H7 (cell line): ENCODE data around the gene TMEM132D. TPM values are rescaled to one million over a fixed set of nuclear protein-coding genes. Genes with fewer than 3 reads are reported as not detected.

Experiments
- DNase-seq: peaks from one replicate; pipeline ENCODE4 v3.0.0; 2012
- H3K27me3 ChIP-seq: 2 replicates; pipeline ENCODE4 v1.6.0; 2011; ENCODE audit warnings: mild to moderate bottlenecking, low read length; ENCODE audit not compliant: control insufficient read depth, insufficient read depth
- H3K36me3 ChIP-seq: replicated peaks from 2 replicates; pipeline ENCODE4 v1.5.1; 2011; ENCODE audit warnings: low read length; ENCODE audit not compliant: control insufficient read depth, insufficient read depth
- H3K4me3 ChIP-seq: 2 replicates; pipeline ENCODE4 v1.5.1; 2011; ENCODE audit warnings: low read depth, mild to moderate bottlenecking, control low read depth, low read length, moderate library complexity; ENCODE audit not compliant: insufficient read depth
- total RNA-seq: library from RNA; depleted of rRNA; stranded (reverse); fragments of >200 nt; shearing (Covaris generic); gene quantifications from 2 replicates; pipeline ENCODE4 v1.2.3, GENCODE V29; 2014

TMEM132D gene
- total RNA-seq, 1 experiment from 2014 or later, result 13.0 TPM

DNA sequence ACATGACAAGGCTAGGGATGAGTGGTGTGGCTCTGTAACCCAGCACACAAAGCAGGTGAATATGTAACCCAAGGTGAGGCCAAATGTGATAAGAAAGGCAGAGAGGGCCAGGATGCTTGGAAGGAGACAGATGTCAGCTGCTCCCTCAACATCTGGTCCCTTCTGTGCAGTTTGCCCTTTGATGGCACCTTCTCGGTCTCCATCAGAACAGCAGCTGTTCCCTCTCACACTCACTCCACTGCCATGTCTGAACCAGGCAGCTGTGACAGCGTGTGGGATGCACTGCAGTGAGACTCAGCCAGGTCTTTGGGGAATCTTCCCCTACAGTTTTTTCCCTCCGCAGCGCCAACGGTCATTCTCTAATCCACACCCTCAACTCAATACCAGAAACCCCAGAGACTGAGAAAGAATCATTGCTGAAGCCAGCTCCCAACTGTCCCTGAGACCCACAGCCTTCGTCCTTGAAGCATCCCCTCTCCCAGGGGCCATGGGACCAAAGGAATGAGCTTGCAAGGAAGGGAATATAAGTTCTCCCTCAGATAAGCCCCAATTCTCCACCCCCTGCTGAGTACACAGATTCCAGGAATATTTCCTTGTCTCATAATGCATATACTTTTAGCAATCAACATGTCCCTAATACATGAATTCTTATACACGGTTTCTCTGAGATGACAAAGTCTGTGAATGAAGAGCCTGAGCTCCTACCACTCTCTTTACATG lies 820.5 kb downstream of the TMEM132D start:
- no peak for DNase-seq
- no peaks in the 10 kb centered on the region for H3K36me3 ChIP-seq
- H3K4me3 ChIP-seq, result no peak overlapping the region
- no peaks in the 10 kb centered on the region for H3K27me3 ChIP-seq

DNA sequence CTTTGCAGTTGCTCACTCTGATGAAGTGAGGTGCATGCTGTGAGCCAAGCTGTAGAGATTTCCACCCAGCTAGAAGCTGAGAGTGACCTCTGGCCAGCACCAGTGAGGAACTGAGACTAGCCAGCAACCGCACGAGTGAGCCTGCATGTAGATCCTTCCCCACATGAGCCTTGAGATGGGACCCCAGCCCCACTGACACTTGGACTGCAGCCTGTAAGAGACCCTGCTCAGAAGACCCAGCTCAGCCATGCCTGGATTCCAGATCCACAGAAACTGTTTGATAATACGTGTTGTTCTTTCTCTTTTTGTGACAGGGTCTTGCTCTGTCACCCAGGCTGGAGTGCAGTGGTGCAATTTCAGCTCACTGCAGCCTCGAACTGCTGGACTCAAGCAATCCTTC lies 821.4 kb downstream of the TMEM132D start:
- no peaks in the 10 kb centered on the region for H3K36me3 ChIP-seq
- H3K4me3 ChIP-seq, result no peak overlapping the region
- DNase-seq, result no peak
- H3K27me3 ChIP-seq, result no peaks in the 10 kb centered on the region

DNA sequence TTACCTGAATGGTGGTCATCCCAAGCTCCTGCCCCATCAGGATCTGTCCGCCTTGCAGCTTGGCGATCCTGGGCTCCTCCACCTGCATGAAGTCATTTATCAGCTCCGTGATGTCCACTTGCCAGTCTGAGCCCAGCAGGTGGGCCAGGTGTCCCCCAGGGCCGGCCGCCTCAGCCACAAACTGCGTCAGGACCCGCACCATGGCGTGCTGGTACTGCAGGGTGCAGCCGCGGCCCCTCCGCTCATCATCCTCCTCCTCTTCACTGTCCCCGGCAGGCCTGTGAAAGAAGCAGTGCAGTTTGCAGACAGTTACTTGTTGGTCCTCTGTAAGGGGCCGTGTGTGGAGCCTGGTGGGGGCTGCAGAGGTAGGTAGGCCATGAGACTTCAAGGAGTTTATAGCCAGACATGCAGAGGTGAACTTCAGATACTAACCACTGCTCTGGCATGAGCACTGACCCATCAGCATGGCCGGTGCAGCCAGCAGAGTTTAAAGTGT lies 822.0 kb downstream of the TMEM132D start:
- Histone ChIP-seq H3K27me3 (no peaks in the 10 kb centered on the region), H3K4me3 (no peak overlapping the region), H3K36me3 (no peaks in the 10 kb centered on the region)
- DNase-seq, result no peak

GRCh38 chr12:129080821-129081220 lies 823.0 kb downstream of the TMEM132D start:
- Histone ChIP-seq H3K4me3 (no peak overlapping the region), H3K27me3 (no peaks in the 10 kb centered on the region), H3K36me3 (no peaks in the 10 kb centered on the region)
- no peak for DNase-seq

GRCh38 chr12:129080391-129080790 lies 823.4 kb downstream of the TMEM132D start:
- Histone ChIP-seq H3K4me3 (no peak overlapping the region), H3K27me3 (no peaks in the 10 kb centered on the region), H3K36me3 (no peaks in the 10 kb centered on the region)
- DNase-seq, result no peak

DNA sequence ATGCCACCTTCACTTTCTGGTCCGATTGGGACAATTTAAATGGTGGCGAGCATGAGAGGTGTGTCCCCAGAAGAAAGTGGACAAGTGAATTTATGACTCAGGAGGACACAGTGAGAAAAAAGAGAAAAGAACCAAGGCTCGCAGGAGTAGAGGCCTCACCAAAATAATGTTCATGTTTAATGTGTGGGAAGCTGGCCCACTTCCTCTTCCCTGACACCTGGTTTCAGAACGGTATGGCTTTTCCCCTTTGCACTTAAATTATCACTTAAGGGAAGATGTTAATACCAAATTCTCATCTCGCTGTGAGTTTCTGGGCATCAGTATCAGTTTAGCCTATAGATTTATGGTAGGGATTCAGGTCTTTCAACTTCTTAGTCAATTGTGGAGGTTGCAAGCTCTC lies 824.1 kb downstream of the TMEM132D start:
- no peaks in the 10 kb centered on the region for H3K27me3 ChIP-seq
- no peak for DNase-seq
- H3K4me3 ChIP-seq, result no peak overlapping the region
- no peaks in the 10 kb centered on the region for H3K36me3 ChIP-seq

DNA sequence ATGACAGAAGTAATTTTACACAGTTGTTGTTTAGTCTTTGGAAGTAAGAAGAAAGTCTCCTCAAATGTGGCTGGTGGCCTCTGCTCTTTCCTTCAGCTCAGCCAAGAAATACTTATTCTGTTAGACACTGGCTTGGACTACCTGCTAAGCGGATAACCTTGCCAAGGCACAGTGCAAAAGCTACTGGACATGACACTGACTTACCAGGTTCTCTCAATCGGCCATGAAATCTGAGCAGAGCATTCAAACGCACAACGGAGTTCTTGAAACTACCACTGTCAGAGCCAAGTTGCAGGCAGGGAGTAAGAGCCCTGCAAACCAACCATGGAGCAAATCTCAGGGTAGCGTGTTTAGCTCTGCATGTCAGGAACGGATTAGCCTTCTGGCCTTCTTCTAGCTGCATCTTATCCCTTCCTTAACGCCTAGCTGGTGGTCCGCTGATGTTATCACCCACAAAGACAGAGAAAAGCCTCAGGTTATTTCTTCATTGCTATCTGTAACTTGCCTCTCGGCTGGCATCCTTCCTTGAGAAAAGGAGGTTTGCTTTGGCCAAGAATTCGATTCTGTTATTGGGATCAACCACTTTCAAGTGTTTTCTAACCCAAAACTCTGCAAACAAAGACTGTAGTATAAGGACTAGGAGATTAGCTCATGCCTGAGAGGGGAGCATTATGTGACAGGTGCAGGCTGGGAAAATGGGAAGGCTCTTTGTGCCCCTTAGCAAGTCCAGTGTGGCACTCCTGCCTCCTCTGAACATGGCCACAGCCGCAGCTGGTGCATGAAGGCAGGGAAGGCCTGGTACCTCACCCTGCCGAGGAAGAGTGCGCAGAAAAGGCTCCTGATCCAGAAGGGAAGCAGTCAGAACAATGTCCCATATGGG lies 827.1 kb downstream of the TMEM132D start:
- Histone ChIP-seq H3K4me3 (no peak overlapping the region), H3K36me3 (no peaks in the 10 kb centered on the region), H3K27me3 (no peaks in the 10 kb centered on the region)
- no peak for DNase-seq

- Histone ChIP-seq H3K36me3 (no peaks in the 10 kb centered on the region), H3K27me3 (no peaks in the 10 kb centered on the region), H3K4me3 (no peak overlapping the region)
- DNase-seq, result no peak
Observed at GRCh38 chr12:129075460-129076208, 828.2 kb downstream of the TMEM132D start.

DNA sequence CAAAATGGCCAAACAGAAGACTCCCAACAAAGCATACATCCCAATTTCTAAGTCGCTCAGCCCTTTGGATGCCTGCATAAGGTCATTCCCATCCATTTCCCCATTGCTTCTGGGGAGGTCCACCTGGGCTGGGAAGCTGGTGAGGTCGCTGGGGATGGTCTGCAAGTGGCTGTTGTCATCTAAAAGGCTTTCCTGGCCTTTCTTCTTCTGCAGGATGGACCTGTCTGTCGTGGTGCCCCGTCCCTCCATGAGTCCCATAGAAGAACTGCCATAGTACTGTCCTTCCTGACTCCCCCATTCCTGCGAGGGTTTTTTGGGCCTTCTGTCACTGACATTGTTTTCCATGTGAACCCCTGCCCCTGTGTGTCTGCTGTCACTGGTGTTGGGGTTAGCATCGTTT lies 829.4 kb downstream of the TMEM132D start:
- Histone ChIP-seq H3K36me3 (no peaks in the 10 kb centered on the region), H3K27me3 (no peaks in the 10 kb centered on the region), H3K4me3 (no peak overlapping the region)
- DNase-seq, result no peak

DNA sequence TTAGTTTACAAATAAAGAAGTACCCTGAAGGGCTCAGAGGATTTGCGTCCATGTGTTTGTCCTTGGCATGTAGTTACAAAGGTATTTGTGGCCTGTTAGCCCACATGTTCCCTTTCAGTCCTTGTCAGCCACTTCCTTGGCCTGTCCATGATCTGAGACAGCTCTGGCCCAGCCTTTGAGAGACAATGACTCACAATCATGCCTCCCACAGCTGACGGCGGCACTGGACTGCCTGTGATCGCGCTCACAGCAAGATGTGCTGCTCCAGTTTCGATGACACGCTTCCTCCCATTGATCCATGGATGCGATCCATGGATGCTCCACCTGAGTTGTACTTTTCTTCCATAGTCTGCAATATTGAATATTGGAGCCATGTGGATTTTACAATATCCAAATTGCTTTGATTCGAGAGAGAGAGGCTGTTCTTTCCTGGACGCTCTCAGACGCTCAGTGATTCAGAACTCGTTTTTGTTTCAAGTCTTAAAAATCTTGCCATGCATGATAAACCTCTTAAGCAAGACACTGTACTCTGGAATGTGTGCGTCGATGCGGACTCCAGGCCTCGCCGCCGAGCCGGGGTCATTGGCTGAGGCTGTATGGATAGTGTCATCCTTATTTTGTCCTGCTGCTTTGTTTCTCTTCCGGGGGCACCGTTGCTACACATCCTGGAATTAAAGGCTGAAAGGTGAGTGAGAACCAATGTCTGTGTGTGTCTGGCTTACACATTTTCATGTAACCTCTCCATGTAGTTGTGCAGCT lies 830.5 kb downstream of the TMEM132D start:
- no peaks in the 10 kb centered on the region for H3K36me3 ChIP-seq
- no peak overlapping the region for H3K4me3 ChIP-seq
- no peak for DNase-seq
- H3K27me3 ChIP-seq, result no peaks in the 10 kb centered on the region

DNA sequence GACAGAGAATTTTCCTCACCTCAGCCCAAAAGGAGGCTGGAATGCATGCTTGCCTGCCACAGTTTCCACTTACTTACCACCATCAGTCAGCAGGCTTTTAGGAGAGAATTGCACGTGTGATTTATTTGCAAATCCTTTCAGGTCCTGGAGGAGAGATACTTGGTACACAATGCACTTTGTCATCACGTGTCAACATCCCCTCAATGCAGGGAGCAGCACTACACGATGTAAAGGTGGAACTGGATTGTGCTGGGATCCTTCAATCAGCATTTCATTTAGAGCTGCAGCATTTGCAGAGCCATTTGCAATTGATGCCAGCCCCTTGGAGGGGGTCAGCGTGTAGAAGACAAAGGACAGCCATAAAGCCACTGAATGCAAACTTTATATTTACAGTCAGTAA lies 832.5 kb downstream of the TMEM132D start:
- no peaks in the 10 kb centered on the region for H3K27me3 ChIP-seq
- no peaks in the 10 kb centered on the region for H3K36me3 ChIP-seq
- no peak overlapping the region for H3K4me3 ChIP-seq
- DNase-seq, result no peak

DNA sequence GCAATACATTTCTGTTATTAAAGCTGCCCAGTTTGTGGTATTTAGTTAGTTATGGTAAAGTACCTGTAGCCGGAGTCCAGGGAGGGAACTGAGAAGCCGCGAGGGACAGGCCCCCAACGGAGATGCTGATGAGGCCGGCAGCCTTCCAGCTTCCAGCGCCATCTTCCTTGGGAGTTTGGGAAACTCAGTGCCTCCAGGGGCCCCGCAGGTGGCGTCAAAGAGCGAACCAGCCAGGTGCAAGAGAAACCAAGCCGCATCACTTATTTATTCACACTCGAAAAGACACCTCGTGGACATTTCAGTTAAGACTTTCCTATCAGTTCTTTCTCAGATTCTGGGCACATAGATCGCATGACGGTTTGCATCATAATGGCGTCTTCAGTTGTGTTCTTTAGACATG lies 833.9 kb downstream of the TMEM132D start:
- H3K36me3 ChIP-seq, result no peaks in the 10 kb centered on the region
- no peak overlapping the region for H3K4me3 ChIP-seq
- DNase-seq, result peak; percentile 68
- no peaks in the 10 kb centered on the region for H3K27me3 ChIP-seq

DNA sequence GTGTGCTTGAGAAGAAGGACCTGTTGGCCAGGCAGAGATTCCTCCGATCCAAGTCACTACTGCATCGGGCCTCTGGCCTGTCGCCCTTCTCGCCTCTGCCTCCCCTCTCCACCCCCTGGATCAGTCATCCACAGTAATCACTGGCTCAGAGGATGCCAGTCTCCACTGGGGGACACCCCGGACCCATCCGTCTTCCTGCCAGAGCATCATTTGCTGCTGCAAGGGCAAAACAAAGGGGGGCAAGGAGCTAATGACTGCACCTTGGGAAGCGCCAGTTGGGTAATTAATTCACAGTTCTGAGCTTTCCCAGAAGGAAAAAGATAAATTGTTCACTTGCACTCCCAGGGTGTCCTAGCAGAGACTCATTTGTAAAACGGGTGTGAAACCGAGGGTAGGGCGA lies 835.1 kb downstream of the TMEM132D start:
- no peak for DNase-seq

GRCh38 chr12:129067491-129067890 lies 836.3 kb downstream of the TMEM132D start:
- Histone ChIP-seq H3K27me3 (no peaks in the 10 kb centered on the region; the same call in 1 of the 2 replicates), H3K4me3 (no peak overlapping the region), H3K36me3 (no peaks in the 10 kb centered on the region)
- DNase-seq, result peak; percentile 80

More for the DNA sequence above, 835.1 kb downstream of the TMEM132D start:
- H3K4me3 ChIP-seq, result no peak overlapping the region
- no peaks in the 10 kb centered on the region for H3K36me3 ChIP-seq
- H3K27me3 ChIP-seq, result no peaks in the 10 kb centered on the region; the same call in 1 of the 2 replicates
